ENCODE measurements around the gene RNF26.

GRCh38 chr11:119335091-119335654 lies 846 bp downstream of the RNF26 start:
- TF ChIP-seq CTCF (IDR thresholded peaks at IDR 0.05; ENCODE audit: poor library complexity) (no peak), EZH2 (IDR thresholded peaks at IDR 0.05; ENCODE audit: borderline replicate concordance) (no peak)

Data from hepatocyte (in vitro differentiated cells).